Measurements from ENCODE around the gene SUSD1. TPM values are rescaled to one million over a fixed set of nuclear protein-coding genes. Genes with fewer than 3 reads are reported as not detected.

Gene SUSD1
- polyA plus RNA-seq, 4 donors: 31.2 to 35.8 (median 34.1) TPM

- no peak for DNase-seq (ENCODE audit: low read depth in 4 of 4, low spot score in 2 of 4)
Observed at GRCh38 chr9:112174222-112174964, 704 bp downstream of the SUSD1 start.

- no peak for DNase-seq (ENCODE audit: low read depth in 4 of 4, low spot score in 2 of 4)
Observed at GRCh38 chr9:112173489-112174221, 1.4 kb downstream of the SUSD1 start.

GRCh38 chr9:112170968-112171367, 4.1 kb downstream of the SUSD1 start:
- DNase-seq (ENCODE audit: low read depth in 4 of 4, low spot score in 2 of 4): no peak

GRCh38 chr9:112170235-112170634, 4.9 kb downstream of the SUSD1 start:
- DNase-seq (ENCODE audit: low read depth in 4 of 4, low spot score in 2 of 4): no peak

GRCh38 chr9:112169368-112169767, 5.7 kb downstream of the SUSD1 start:
- DNase-seq (ENCODE audit: low read depth in 4 of 4, low spot score in 2 of 4): no peak

- no peak for DNase-seq (ENCODE audit: low read depth in 4 of 4, low spot score in 2 of 4)
Observed at GRCh38 chr9:112168197-112168596, 6.9 kb downstream of the SUSD1 start.

GRCh38 chr9:112166176-112167140, 8.6 kb downstream of the SUSD1 start:
- DNase-seq (ENCODE audit: low read depth in 4 of 4, low spot score in 2 of 4): no peak

- no peak for DNase-seq (ENCODE audit: low read depth in 4 of 4, low spot score in 2 of 4)
Observed at GRCh38 chr9:112162621-112163413, 12.3 kb downstream of the SUSD1 start.

- no peak for DNase-seq (ENCODE audit: low read depth in 4 of 4, low spot score in 2 of 4)
Observed at GRCh38 chr9:112159781-112160180, 15.3 kb downstream of the SUSD1 start.

- no peak for DNase-seq (ENCODE audit: low read depth in 4 of 4, low spot score in 2 of 4)
Observed at GRCh38 chr9:112158656-112159367, 16.3 kb downstream of the SUSD1 start.

GRCh38 chr9:112157961-112158360, 17.1 kb downstream of the SUSD1 start:
- no peak for DNase-seq (ENCODE audit: low read depth in 4 of 4, low spot score in 2 of 4)

- no peak for DNase-seq (ENCODE audit: low read depth in 4 of 4, low spot score in 2 of 4)
Observed at GRCh38 chr9:112157087-112157486, 18.0 kb downstream of the SUSD1 start.

GRCh38 chr9:112149211-112149610, 25.9 kb downstream of the SUSD1 start:
- no peak for DNase-seq (ENCODE audit: low read depth in 4 of 4, low spot score in 2 of 4)

- no peak for DNase-seq (ENCODE audit: low read depth in 4 of 4, low spot score in 2 of 4)
Observed at GRCh38 chr9:112145886-112146285, 29.2 kb downstream of the SUSD1 start.

GRCh38 chr9:112144807-112145206, 30.3 kb downstream of the SUSD1 start:
- no peak for DNase-seq (ENCODE audit: low read depth in 4 of 4, low spot score in 2 of 4)

- DNase-seq (ENCODE audit: low read depth in 4 of 4, low spot score in 2 of 4): no peak
Observed at GRCh38 chr9:112142420-112142819, 32.7 kb downstream of the SUSD1 start.

GRCh38 chr9:112140936-112141335, 34.2 kb downstream of the SUSD1 start:
- DNase-seq (ENCODE audit: low read depth in 4 of 4, low spot score in 2 of 4): no peak

- no peak for DNase-seq (ENCODE audit: low read depth in 4 of 4, low spot score in 2 of 4)
Observed at GRCh38 chr9:112137066-112137465, 38.0 kb downstream of the SUSD1 start.

- no peak for DNase-seq (ENCODE audit: low read depth in 4 of 4, low spot score in 2 of 4)
Observed at GRCh38 chr9:112135706-112136105, 39.4 kb downstream of the SUSD1 start.

Measured in left renal cortex interstitium (tissue), 4 donors.